GM10248 (cell line): Measurements from ENCODE around the gene PLRG1.
A peak's percentile ranks its signal among the peaks of the same experiment; 100 is the strongest.

Experiments
- CTCF ChIA-PET: fragments of 300-600 bp; sonication (Branson Sonifier 250); formaldehyde crosslinking; extraction: SDS; loops from one replicate; lab custom pipeline; 2021; ENCODE audit warnings: antibody characterized with exemption; lab: Yijun Ruan, JAX
- POLR2A ChIA-PET: fragments of 350-650 bp; sonication (Branson Sonifier 250); formaldehyde crosslinking; extraction: SDS; loops from one replicate; lab custom pipeline; 2020; ENCODE audit warnings: antibody characterized with exemption; lab: Yijun Ruan, JAX
- DNase-seq: peaks from one replicate; pipeline ENCODE4 v3.0.0; 2012; ENCODE audit errors: extremely low spot score
- CTCF ChIP-seq: IDR thresholded peaks from 2 replicates; pipeline ENCODE4 v1.5.1; 2012; ENCODE audit warnings: mild to moderate bottlenecking, low read depth; ENCODE audit errors: extremely low read depth, missing control alignments, control extremely low read depth

PLRG1 gene

GRCh38 chr4:154564311-154564710, 14.1 kb upstream of the PLRG1 start:
- ChIA-PET CTCF (interaction anchor here (1.2 to 1.6 kb wide), 5 partner anchors 11 to 59 kb away, joined by 3 to 5 read pairs (median 3); partner anchors contain the start of gene PLRG1), POLR2A (no interaction called here)
- no peak for TF ChIP-seq CTCF
- no peak for DNase-seq

- ChIA-PET CTCF (interaction anchor here (1.1 to 2.0 kb wide), 5 partner anchors 11 to 63 kb away, joined by 3 to 11 read pairs (median 5); partner anchors contain the start of gene PLRG1), POLR2A (no interaction called here)
- no peak for TF ChIP-seq CTCF
- DNase-seq, result no peak
These were observed 12.6 kb upstream of the PLRG1 start, which contains the start of gene FGB for GRCh38 chr4:154562697-154563254. FGB (plus strand) TSS chr4:154563011; CDS start chr4:154563019, 8 bp downstream.

- DNase-seq, result no peak
- ChIA-PET CTCF (interaction anchor here (0.8 to 20.2 kb wide), 6 partner anchors 8 to 61 kb away, joined by 3 to 550 read pairs (median 28); partner anchors contain the start of genes FGG and PLRG1), POLR2A (no interaction called here)
- TF ChIP-seq CTCF, result no peak
These were observed 10.6 kb upstream of the PLRG1 start for GRCh38 chr4:154560824-154561231.

GRCh38 chr4:154560419-154560801, 10.2 kb upstream of the PLRG1 start:
- ChIA-PET POLR2A (no interaction called here), CTCF (interaction anchor here (0.8 to 20.2 kb wide), 8 partner anchors 8 to 62 kb away, joined by 3 to 550 read pairs (median 17); partner anchors contain the start of genes FGG and PLRG1)
- TF ChIP-seq CTCF, result no peak
- DNase-seq, result no peak

- TF ChIP-seq CTCF, result peak; percentile 61
- ChIA-PET POLR2A (no interaction called here), CTCF (interaction anchor here (0.7 to 20.2 kb wide), 31 partner anchors 9 to 815 kb away, joined by 3 to 550 read pairs (median 3); partner anchors contain the start of genes FGG and PLRG1)
- DNase-seq, result peak; percentile 34
These were observed 9.6 kb upstream of the PLRG1 start for GRCh38 chr4:154559494-154560418.

- ChIA-PET POLR2A (no interaction called here), CTCF (interaction anchor here (0.7 to 20.2 kb wide), 31 partner anchors 9 to 816 kb away, joined by 3 to 550 read pairs (median 3); partner anchors contain the start of genes FGG and PLRG1)
- DNase-seq, result no peak
- no peak for TF ChIP-seq CTCF
These were observed 8.9 kb upstream of the PLRG1 start for GRCh38 chr4:154559141-154559493.
